Measurements from ENCODE around the gene SLC31A1. TPM values are rescaled to one million over a fixed set of nuclear protein-coding genes. Genes with fewer than 3 reads are reported as not detected.

SLC31A1 gene
- total and polyA plus RNA-seq, 2 donors (not counting 1 experiment from before 2014, with no cell fraction given) = 1.1 to 3.2 TPM

- POLR2A ChIA-PET = no interaction called here
- no CpG with 5 or more reads among the region's 1 CpG for WGBS (ENCODE audit: insufficient coverage)
- CTCF ChIA-PET = no interaction called here
- H3K4me3 Mint-ChIP-seq = no peak overlapping the region
- Histone ChIP-seq H3K27me3 (replicated peaks in 1 of 4; ENCODE audit: control extremely low read depth in 1 of 4, control insufficient read depth in 3 of 4, insufficient read depth in 4 of 4, low read length in 3 of 4) (no peaks in the 10 kb centered on the region), H4K20me1 (ENCODE audit: control insufficient read depth, insufficient read depth, low read length, poor library complexity, severe bottlenecking) (no peaks in the 10 kb centered on the region), H3K27ac (ENCODE audit: low read length in 2 of 2) (no peak overlapping the region), H2AFZ (ENCODE audit: insufficient read depth, low read depth, low read length, poor library complexity, severe bottlenecking) (no peak overlapping the region), H3K36me3 (replicated peaks in 1 of 2; ENCODE audit: control extremely low read depth in 1 of 2, control insufficient read depth in 1 of 2, extremely low read depth in 1 of 2, insufficient read depth in 2 of 2, low read length in 1 of 2) (peaks cover 27 to 73% of the 10 kb centered on the region in 2 experiments), H3K9ac (ENCODE audit: low read length) (no peak overlapping the region), H3K79me2 (ENCODE audit: control insufficient read depth, insufficient read depth, low read length) (no peaks in the 10 kb centered on the region), H3K4me2 (replicated peaks; ENCODE audit: low read depth, low read length, poor library complexity, severe bottlenecking) (no peak overlapping the region), H3K4me3 (ENCODE audit: control extremely low read depth in 1 of 5, extremely low read depth in 1 of 5, insufficient read depth in 1 of 5, low read depth in 2 of 5, low read length in 4 of 5) (no peak overlapping the region), H3K9me3 (ENCODE audit: control extremely low read depth in 1 of 3, control insufficient read depth in 2 of 3, insufficient read depth in 1 of 3, low read length in 2 of 3) (no peaks in the 10 kb centered on the region), H3K4me1 (ENCODE audit: control insufficient read depth in 2 of 2, insufficient read depth in 2 of 2, low read length in 2 of 2) (no peaks in the 10 kb centered on the region)
- no peak for TF ChIP-seq CTCF (IDR thresholded peaks at IDR 0.05)
- TF ChIP-seq EZH2 (IDR thresholded peaks at IDR 0.05; ENCODE audit: borderline replicate concordance, insufficient read depth, low read depth, low read length, poor library complexity, severe bottlenecking) = no peak
- intact Hi-C loops (cut with micrococcal nuclease) = no loop called here
- ATAC-seq (ENCODE audit: low read depth) (no peak), DNase-seq (no peak)
- H3K27ac Mint-ChIP-seq = no peak overlapping the region
- H3K27me3 Mint-ChIP-seq = no peaks in the 10 kb centered on the region
- no peaks in the 10 kb centered on the region for H3K4me1 Mint-ChIP-seq
- H3K9me3 Mint-ChIP-seq (ENCODE audit: insufficient read depth) = no peaks in the 10 kb centered on the region
Measured at GRCh38 chr9:113179839-113180238, 41.5 kb upstream of the SLC31A1 start.

- Histone ChIP-seq H3K36me3 (replicated peaks in 1 of 2; ENCODE audit: control extremely low read depth in 1 of 2, control insufficient read depth in 1 of 2, extremely low read depth in 1 of 2, insufficient read depth in 2 of 2, low read length in 1 of 2) (peaks cover 30 to 81% of the 10 kb centered on the region in 2 experiments), H3K27me3 (replicated peaks in 1 of 4; ENCODE audit: control extremely low read depth in 1 of 4, control insufficient read depth in 3 of 4, insufficient read depth in 4 of 4, low read length in 3 of 4) (no peaks in the 10 kb centered on the region), H3K79me2 (ENCODE audit: control insufficient read depth, insufficient read depth, low read length) (no peaks in the 10 kb centered on the region), H3K4me1 (ENCODE audit: control insufficient read depth in 2 of 2, insufficient read depth in 2 of 2, low read length in 2 of 2) (no peaks in the 10 kb centered on the region), H3K9ac (ENCODE audit: low read length) (no peak overlapping the region), H2AFZ (ENCODE audit: insufficient read depth, low read depth, low read length, poor library complexity, severe bottlenecking) (no peak overlapping the region), H3K27ac (ENCODE audit: low read length in 2 of 2) (no peak overlapping the region), H4K20me1 (ENCODE audit: control insufficient read depth, insufficient read depth, low read length, poor library complexity, severe bottlenecking) (no peaks in the 10 kb centered on the region), H3K4me2 (replicated peaks; ENCODE audit: low read depth, low read length, poor library complexity, severe bottlenecking) (no peak overlapping the region), H3K4me3 (ENCODE audit: control extremely low read depth in 1 of 5, extremely low read depth in 1 of 5, insufficient read depth in 1 of 5, low read depth in 2 of 5, low read length in 4 of 5) (no peak overlapping the region), H3K9me3 (ENCODE audit: control extremely low read depth in 1 of 3, control insufficient read depth in 2 of 3, insufficient read depth in 1 of 3, low read length in 2 of 3) (no peaks in the 10 kb centered on the region)
- H3K27ac Mint-ChIP-seq = no peak overlapping the region
- DNase-seq (no peak), ATAC-seq (ENCODE audit: low read depth) (no peak)
- no peak overlapping the region for H3K4me3 Mint-ChIP-seq
- no peak for TF ChIP-seq CTCF (IDR thresholded peaks at IDR 0.05)
- no peak for TF ChIP-seq EZH2 (IDR thresholded peaks at IDR 0.05; ENCODE audit: borderline replicate concordance, insufficient read depth, low read depth, low read length, poor library complexity, severe bottlenecking)
- no peaks in the 10 kb centered on the region for H3K4me1 Mint-ChIP-seq
- ChIA-PET POLR2A (no interaction called here), CTCF (interaction anchor here (1.0 kb wide), 1 partner anchor 30 kb away, joined by 3 read pairs; the partner anchor contains the start of gene SLC31A2)
- no peaks in the 10 kb centered on the region for H3K27me3 Mint-ChIP-seq
- intact Hi-C loops (cut with micrococcal nuclease) = no loop called here
- H3K9me3 Mint-ChIP-seq (ENCODE audit: insufficient read depth) = no peaks in the 10 kb centered on the region
Measured at GRCh38 chr9:113181165-113181564, 40.2 kb upstream of the SLC31A1 start.

Data from B cell (primary cell).